Measurements from ENCODE around the gene GRK5.

GRK5 gene

GRCh38 chr10:119504651-119505050 lies 297.3 kb downstream of the GRK5 start:
- no peak for DNase-seq (ENCODE audit: low read depth in 2 of 2)

- DNase-seq (ENCODE audit: low read depth in 2 of 2): no peak
These were observed 297.8 kb downstream of the GRK5 start for GRCh38 chr10:119505131-119505551.

Measured in stimulated activated CD8-positive, alpha-beta memory T cell treated with anti-CD3 and anti-CD28 coated beads, Interleukin-7, amount 100 ng/mL, for 4 hours (primary cell).